Nephron progenitor cell (in vitro differentiated cells): Measurements from ENCODE around the gene ZNF581.

Source experiments
- DNase-seq: peaks from one replicate; pipeline ENCODE4 v3.0.0; 2021
- H3K27ac Mint-ChIP-seq: 2 replicates; pipeline ENCODE4 v1.8.0; 2021; ENCODE audit warnings: mild to moderate bottlenecking, moderate library complexity, mixed read lengths
- H3K27me3 Mint-ChIP-seq: 2 replicates; pipeline ENCODE4 v1.8.0; 2021; ENCODE audit warnings: mild to moderate bottlenecking, low read depth, mixed read lengths; ENCODE audit not compliant: poor library complexity
- H3K36me3 Mint-ChIP-seq: 2 replicates; pipeline ENCODE4 v1.8.0; 2021; ENCODE audit warnings: low read depth, mixed read lengths
- H3K4me1 Mint-ChIP-seq: 2 replicates; pipeline ENCODE4 v1.8.0; 2021; ENCODE audit warnings: mixed read lengths
- H3K4me3 Mint-ChIP-seq: 2 replicates; pipeline ENCODE4 v1.8.0; 2021; ENCODE audit warnings: mild to moderate bottlenecking, moderate library complexity, mixed read lengths
- H3K9me3 Mint-ChIP-seq: 2 replicates; pipeline ENCODE4 v1.8.0; 2021; ENCODE audit warnings: mild to moderate bottlenecking, moderate library complexity, mixed read lengths
- TF ChIP-seq, protein P1 (sequence below): fragments of 200-600 bp; sonication (generic); IDR thresholded peaks from 2 replicates; pipeline ENCODE4 v1.5.0; 2021; ENCODE audit warnings: antibody characterized with exemption

Gene ZNF581

DNA sequence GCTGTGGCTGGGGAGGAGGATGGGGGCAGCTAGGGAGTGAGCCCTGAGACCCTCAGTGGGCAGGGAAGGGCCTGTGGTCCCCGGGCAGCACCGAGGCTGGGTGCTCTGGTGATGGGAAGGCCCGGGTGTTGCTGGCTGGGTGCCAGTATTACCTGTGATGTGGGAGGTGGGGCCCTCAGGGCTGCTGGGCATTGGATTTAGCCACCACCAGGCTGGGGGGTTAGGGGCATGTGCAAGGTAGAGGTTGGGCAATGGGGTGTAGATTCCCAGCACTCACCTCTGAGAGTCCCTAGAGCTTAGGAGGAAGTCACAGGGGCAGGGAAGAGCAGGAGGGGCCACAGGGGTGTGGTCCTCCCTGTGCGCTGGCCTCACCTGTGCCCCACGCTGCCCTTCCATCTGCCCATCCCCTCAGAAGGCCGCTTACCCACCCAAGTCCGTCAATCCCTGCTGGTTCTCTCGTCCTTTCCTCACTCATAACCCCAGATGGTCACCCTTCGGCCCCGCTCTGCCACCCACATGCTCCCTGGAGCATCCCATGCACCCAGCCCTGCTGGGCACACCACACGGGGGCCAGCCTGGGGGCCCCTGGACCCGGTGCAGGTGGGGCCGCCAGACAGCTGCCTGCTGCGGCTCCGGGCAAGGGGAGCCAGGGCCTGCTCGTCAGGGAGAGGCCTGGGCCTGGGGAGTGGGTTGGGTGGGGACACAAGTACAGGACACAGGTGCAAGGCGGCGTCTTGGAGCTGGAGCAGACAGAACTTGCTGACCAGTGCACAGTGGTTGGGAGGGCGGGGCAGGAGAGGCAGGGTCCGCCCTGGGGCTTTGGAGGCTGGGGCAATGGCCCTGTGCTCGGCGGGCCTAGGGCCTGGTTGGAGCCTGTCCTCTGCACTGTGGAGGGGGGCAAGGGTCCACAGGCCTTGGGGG lies 44.1 kb downstream of the ZNF581 start:
- Mint-ChIP-seq H3K27ac (peak overlapping the region; percentile 19), H3K27me3 (peaks cover 3% of the 10 kb centered on the region), H3K36me3 (peaks cover 15% of the 10 kb centered on the region), H3K4me3 (no peak overlapping the region), H3K9me3 (no peaks in the 10 kb centered on the region), H3K4me1 (peaks cover 17% of the 10 kb centered on the region)
- TF ChIP-seq, protein P1, sequence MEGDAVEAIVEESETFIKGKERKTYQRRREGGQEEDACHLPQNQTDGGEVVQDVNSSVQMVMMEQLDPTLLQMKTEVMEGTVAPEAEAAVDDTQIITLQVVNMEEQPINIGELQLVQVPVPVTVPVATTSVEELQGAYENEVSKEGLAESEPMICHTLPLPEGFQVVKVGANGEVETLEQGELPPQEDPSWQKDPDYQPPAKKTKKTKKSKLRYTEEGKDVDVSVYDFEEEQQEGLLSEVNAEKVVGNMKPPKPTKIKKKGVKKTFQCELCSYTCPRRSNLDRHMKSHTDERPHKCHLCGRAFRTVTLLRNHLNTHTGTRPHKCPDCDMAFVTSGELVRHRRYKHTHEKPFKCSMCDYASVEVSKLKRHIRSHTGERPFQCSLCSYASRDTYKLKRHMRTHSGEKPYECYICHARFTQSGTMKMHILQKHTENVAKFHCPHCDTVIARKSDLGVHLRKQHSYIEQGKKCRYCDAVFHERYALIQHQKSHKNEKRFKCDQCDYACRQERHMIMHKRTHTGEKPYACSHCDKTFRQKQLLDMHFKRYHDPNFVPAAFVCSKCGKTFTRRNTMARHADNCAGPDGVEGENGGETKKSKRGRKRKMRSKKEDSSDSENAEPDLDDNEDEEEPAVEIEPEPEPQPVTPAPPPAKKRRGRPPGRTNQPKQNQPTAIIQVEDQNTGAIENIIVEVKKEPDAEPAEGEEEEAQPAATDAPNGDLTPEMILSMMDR: no peak
- no peak for DNase-seq

DNA sequence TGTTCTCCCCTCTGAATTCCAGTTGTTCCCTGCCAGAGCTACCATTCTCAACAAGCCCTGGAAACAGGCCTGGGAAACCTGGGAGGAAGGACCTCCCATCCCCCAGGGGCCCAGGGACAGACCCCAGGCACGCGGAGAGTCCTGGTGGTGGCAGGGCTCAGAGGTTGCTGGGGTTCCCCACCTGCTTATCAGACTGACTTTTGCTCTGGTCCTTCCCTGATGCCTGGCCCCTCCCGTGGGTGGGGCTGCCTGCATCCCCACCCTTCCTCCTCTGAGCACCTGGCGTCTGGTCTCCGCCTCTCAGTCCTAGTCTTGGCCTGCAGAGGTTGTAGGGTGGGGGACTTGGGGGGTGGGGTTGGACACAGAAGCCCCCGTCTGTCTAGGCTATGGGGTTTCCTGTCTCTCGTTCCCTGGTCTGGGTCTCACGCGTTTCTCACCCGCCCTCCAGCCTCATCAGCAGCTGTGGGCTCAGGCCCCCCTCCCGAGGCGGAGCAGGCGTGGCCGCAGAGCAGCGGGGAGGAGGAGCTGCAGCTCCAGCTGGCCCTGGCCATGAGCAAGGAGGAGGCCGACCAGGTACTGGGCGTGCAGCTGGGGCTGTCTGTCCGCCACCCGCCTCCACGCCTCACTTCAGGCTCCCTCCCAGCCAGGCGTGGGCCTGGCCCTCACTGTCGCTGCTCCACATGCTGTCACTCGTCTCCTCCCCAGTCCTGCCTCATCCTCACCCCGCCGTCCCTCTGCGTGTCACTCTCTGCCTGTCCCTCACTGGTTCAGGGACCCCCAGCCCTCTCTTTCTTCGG lies 45.2 kb downstream of the ZNF581 start:
- Mint-ChIP-seq H3K4me3 (no peak overlapping the region), H3K27ac (peak overlapping the region; percentile 94), H3K9me3 (no peaks in the 10 kb centered on the region), H3K4me1 (peaks cover 17% of the 10 kb centered on the region), H3K27me3 (no peaks in the 10 kb centered on the region), H3K36me3 (peaks cover 14% of the 10 kb centered on the region)
- peak; percentile 28 for DNase-seq
- TF ChIP-seq, protein P1: no peak

DNA sequence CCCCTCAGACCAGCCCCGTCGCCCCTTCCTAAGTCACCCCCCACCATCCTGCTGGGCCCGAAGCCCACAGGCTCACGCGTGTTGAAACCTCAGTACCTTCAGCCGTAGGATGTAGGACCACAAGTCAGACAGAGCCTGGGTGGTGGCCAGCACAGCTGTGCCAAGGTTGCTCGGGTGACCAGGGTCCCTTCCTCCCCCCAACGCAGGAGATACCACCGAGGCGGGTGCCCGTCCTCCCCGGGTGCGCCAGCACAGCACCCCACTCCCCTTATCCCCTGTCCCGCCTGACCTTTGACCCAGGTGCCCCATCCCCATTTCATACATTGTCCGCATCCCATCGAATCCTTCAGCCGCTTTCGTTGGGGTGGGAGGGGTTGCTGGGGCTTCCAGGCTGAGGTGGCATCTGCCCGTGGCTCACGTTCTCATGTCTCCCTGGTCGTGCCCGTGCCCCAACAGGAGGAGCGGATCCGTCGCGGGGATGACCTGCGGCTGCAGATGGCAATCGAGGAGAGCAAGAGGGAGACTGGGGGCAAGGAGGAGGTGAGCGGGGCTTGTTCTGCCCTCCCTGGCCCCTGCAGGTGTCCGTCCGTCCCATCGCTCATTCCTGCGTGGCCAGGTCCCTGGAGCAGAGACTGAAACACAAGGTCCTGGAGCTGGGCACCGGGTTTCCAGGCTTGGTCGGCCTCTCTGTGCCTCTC lies 46.1 kb downstream of the ZNF581 start:
- Mint-ChIP-seq H3K27me3 (no peaks in the 10 kb centered on the region), H3K36me3 (peaks cover 12% of the 10 kb centered on the region), H3K4me1 (peaks cover 17% of the 10 kb centered on the region), H3K27ac (no peak overlapping the region), H3K4me3 (no peak overlapping the region), H3K9me3 (no peaks in the 10 kb centered on the region)
- TF ChIP-seq, protein P1: no peak
- DNase-seq: no peak

DNA sequence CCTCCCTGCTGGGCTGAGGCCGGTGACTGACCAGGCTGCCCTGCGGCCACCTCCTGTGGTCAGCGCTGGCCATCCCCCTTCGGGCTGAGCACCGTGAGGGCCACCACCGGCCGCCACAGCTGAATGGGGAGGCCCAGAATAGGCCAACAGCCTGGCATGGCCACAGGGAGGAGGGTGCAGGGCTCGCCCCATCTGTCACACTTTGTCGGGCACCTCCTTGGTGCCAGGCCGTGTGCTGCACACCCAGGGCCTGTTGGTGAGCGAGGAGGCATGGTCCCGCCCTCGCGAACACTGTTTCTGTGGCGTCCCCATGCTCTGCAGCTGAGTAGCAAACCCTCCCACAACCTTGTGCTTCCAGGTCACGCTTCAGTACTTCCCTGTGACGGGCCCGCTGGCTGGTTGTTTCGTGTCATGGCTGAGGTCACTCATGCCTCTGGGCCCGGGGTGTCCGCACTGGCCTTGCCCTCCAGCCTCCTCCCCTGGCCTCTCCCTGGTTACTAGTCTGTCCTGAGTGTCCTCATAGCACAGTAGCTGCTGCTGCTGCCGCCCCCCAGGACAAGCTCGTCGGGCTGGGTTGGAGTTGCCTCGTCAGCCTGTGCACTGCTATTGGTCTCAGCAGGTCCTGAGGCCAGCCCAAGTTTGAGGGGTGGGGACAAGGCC lies 46.8 kb downstream of the ZNF581 start:
- peak; percentile 59 for DNase-seq
- H3K9me3 Mint-ChIP-seq: no peaks in the 10 kb centered on the region
- H3K27me3 Mint-ChIP-seq: no peaks in the 10 kb centered on the region
- peaks cover 17% of the 10 kb centered on the region for H3K4me1 Mint-ChIP-seq
- peaks cover 12% of the 10 kb centered on the region for H3K36me3 Mint-ChIP-seq
- H3K27ac Mint-ChIP-seq: no peak overlapping the region
- H3K4me3 Mint-ChIP-seq: no peak overlapping the region
- TF ChIP-seq, protein P1: no peak

DNA sequence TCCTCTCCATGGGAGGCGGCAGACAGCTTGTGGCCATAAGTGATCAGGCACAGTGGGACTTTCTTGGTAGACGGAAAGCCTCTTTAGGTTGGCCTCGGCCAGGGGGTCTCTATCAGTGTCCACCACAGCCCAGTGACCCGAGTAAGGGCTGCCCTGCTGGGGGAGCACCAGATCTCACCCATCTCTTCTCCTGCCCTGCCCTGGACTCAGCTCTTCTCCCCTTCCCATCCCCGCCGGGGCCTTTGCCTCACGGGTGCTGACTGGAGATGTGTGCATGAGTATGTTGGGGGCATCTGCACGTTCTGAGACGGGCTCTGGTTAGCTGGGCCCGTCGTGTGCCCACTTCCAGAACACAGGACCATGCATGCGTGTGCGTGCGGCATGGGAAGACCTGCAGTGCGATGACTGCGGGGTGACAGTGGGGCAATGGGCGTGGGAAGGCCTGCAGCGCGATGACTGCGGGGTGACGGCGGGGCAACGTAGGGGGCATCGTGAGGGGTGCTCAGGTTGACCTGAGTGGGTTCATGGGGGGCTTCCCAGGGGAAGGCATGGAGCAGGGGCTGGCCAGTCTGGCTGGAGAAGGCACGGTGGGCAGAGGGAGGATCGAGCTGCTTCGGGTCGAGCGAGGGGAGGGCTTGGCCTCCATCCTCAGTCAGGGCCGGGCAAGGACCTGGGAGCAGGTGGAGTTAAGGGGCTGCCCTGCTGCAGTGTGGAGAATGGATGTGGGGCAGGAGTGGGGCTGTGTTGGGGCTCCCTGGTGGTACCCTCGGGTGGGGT lies 47.5 kb downstream of the ZNF581 start:
- H3K27ac Mint-ChIP-seq: no peak overlapping the region
- TF ChIP-seq, protein P1: no peak
- no peaks in the 10 kb centered on the region for H3K9me3 Mint-ChIP-seq
- H3K4me3 Mint-ChIP-seq: no peak overlapping the region
- no peaks in the 10 kb centered on the region for H3K27me3 Mint-ChIP-seq
- H3K4me1 Mint-ChIP-seq: peaks cover 17% of the 10 kb centered on the region
- DNase-seq: no peak
- H3K36me3 Mint-ChIP-seq: peaks cover 16% of the 10 kb centered on the region
